IMR-90 (cell line): Measurements from ENCODE around the gene PCYT2. TPM values are rescaled to one million over a fixed set of nuclear protein-coding genes. Genes with fewer than 3 reads are reported as not detected.

Source experiments
- ATAC-seq: fragments of 200-7000 bp; cut with Tn5 transposase; 2 replicates; pipeline ENCODE4 v1.9.1; 2020; ENCODE audit warnings: low read depth, mild to moderate bottlenecking, moderate library complexity
- BruUV-seq: library from RNA; stranded (reverse); fragments of 400-500 nt; replicated peaks from 2 replicates; lab custom pipeline; 2021; lab: Mats Ljungman, UMichigan
- CTCF ChIA-PET: fragments of 300-600 bp; formaldehyde crosslinking; extraction: SDS; loops from one replicate; lab custom pipeline; 2021; ENCODE audit warnings: antibody characterized with exemption; lab: Yijun Ruan, JAX
- POLR2A ChIA-PET: fragments of 300-600 bp; sonication (Branson Sonifier 250); formaldehyde crosslinking; loops from one replicate; lab custom pipeline; 2022; ENCODE audit warnings: antibody characterized with exemption; ENCODE audit not compliant: unreplicated experiment; lab: Charles Lee
- DNase-seq: peaks from one replicate; pipeline ENCODE4 v3.0.0; 2013
- H2AFZ ChIP-seq: replicated peaks from 2 replicates; pipeline ENCODE3; 2013; ENCODE audit warnings: low read length, mild to moderate bottlenecking; ENCODE audit not compliant: poor library complexity
- H2AK5ac ChIP-seq: 2 replicates; pipeline ENCODE4 v1.6.1; 2013; ENCODE audit warnings: low read depth, low read length, inconsistent platforms
- H2AK9ac ChIP-seq: replicated peaks from 2 replicates; pipeline ENCODE3; 2013; ENCODE audit warnings: mild to moderate bottlenecking, low read depth, low read length, moderate library complexity; ENCODE audit not compliant: poor library complexity
- H2BK120ac ChIP-seq: 2 replicates; pipeline ENCODE4 v1.6.1; 2013; ENCODE audit warnings: low read depth, low read length, inconsistent platforms
- H2BK15ac ChIP-seq: 3 replicates; pipeline ENCODE4 v1.6.1; 2013; ENCODE audit warnings: low read depth, low read length, inconsistent platforms
- H2BK20ac ChIP-seq: 2 replicates; pipeline ENCODE4 v1.6.1; 2013; ENCODE audit warnings: low read depth, mild to moderate bottlenecking, inconsistent platforms, low read length, moderate library complexity
- H2BK5ac ChIP-seq: 2 replicates; pipeline ENCODE4 v1.6.1; 2013; ENCODE audit warnings: mild to moderate bottlenecking, low read depth, low read length, inconsistent platforms; ENCODE audit not compliant: poor library complexity, severe bottlenecking
- H3K14ac ChIP-seq: replicated peaks from 2 replicates; pipeline ENCODE4 v1.6.1; 2013; ENCODE audit warnings: low read depth, low read length, inconsistent platforms
- H3K18ac ChIP-seq: 2 replicates; pipeline ENCODE4 v1.6.1; 2013; ENCODE audit warnings: low read depth, low read length, control low read depth
- H3K23ac ChIP-seq: 2 replicates; pipeline ENCODE4 v1.6.1; 2013; ENCODE audit warnings: low read depth, low read length, inconsistent platforms
- H3K27ac ChIP-seq: 2 replicates; pipeline ENCODE4 v1.5.1; 2013; ENCODE audit warnings: mild to moderate bottlenecking, control low read depth, low read length; ENCODE audit not compliant: insufficient read depth
- H3K27me3 ChIP-seq: 2 replicates; pipeline ENCODE4 v1.6.1; 2013; ENCODE audit warnings: low read length; ENCODE audit not compliant: control insufficient read depth, insufficient read depth
- H3K36me3 ChIP-seq: 2 replicates; pipeline ENCODE4 v1.6.1; 2013; ENCODE audit warnings: low read length, mixed read lengths; ENCODE audit not compliant: control insufficient read depth, insufficient read depth
- H3K4ac ChIP-seq: 2 replicates; pipeline ENCODE4 v1.6.1; 2013; ENCODE audit warnings: low read depth, low read length, inconsistent platforms
- H3K4me1 ChIP-seq: 2 replicates; pipeline ENCODE4 v1.6.1; 2013; ENCODE audit warnings: low read length, mixed read lengths; ENCODE audit not compliant: control insufficient read depth, insufficient read depth
- H3K4me2 ChIP-seq: 2 replicates; pipeline ENCODE4 v1.6.1; 2013; ENCODE audit warnings: low read depth, mild to moderate bottlenecking, control low read depth, low read length, moderate library complexity
- H3K4me3 ChIP-seq: 2 replicates; pipeline ENCODE4 v1.5.1; 2013; ENCODE audit warnings: low read depth, mild to moderate bottlenecking, control low read depth, low read length, moderate library complexity; ENCODE audit not compliant: insufficient read depth
- H3K56ac ChIP-seq: 2 replicates; pipeline ENCODE4 v1.6.1; 2013; ENCODE audit warnings: low read length, inconsistent platforms; ENCODE audit not compliant: insufficient read depth; ENCODE audit errors: extremely low read depth
- H3K79me1 ChIP-seq, 2 experiments: 2 replicates each; pipeline ENCODE4 v1.6.1; 2013; ENCODE audit warnings: low read length in 2 of 2, inconsistent platforms in 1 of 2, low read depth in 1 of 2
- H3K9ac ChIP-seq: 2 replicates; pipeline ENCODE4 v1.6.1; 2013; ENCODE audit warnings: low read depth, low read length, control low read depth
- H3K9me1 ChIP-seq: 2 replicates; pipeline ENCODE4 v1.6.1; 2013; ENCODE audit warnings: low read length, inconsistent platforms; ENCODE audit not compliant: insufficient read depth
- H3K9me3 ChIP-seq: 2 replicates; pipeline ENCODE4 v1.6.1; 2013; ENCODE audit warnings: low read length; ENCODE audit not compliant: control insufficient read depth, insufficient read depth
- H4K20me1 ChIP-seq: 2 replicates; pipeline ENCODE4 v1.6.1; 2013; ENCODE audit warnings: low read length, inconsistent platforms; ENCODE audit not compliant: insufficient read depth
- H4K5ac ChIP-seq: 2 replicates; pipeline ENCODE4 v1.6.1; 2013; ENCODE audit warnings: mild to moderate bottlenecking, low read depth, low read length, control low read depth
- H4K8ac ChIP-seq, 2 experiments: 2 replicates each; pipeline ENCODE4 v1.6.1; 2013; ENCODE audit warnings: low read depth in 2 of 2, low read length in 2 of 2, control low read depth in 1 of 2, inconsistent platforms in 1 of 2
- H4K91ac ChIP-seq: 2 replicates; pipeline ENCODE4 v1.6.1; 2013; ENCODE audit warnings: low read depth, low read length, inconsistent platforms; ENCODE audit not compliant: insufficient read depth
- BHLHE40 ChIP-seq: fragments of 150-350 bp; IDR thresholded peaks from 2 replicates; pipeline ENCODE4 v1.6.1; 2016; ENCODE audit warnings: mild to moderate bottlenecking, low read depth, low read length
- CEBPB ChIP-seq: IDR thresholded peaks from 2 replicates; pipeline ENCODE4 v1.6.1; 2012; ENCODE audit warnings: low read depth, low read length, improper control_type of control experiment
- CHD1 ChIP-seq: IDR thresholded peaks from 2 replicates; pipeline ENCODE4 v1.6.1; 2012; ENCODE audit warnings: low read depth, low read length, improper control_type of control experiment
- MXI1 ChIP-seq: IDR thresholded peaks from 2 replicates; pipeline ENCODE4 v1.6.1; 2012; ENCODE audit warnings: low read depth, mild to moderate bottlenecking, low read length, moderate library complexity, borderline replicate concordance
- NFE2L2 ChIP-seq: fragments of 150-350 bp; IDR thresholded peaks from 2 replicates; pipeline ENCODE4 v1.6.1; 2016; ENCODE audit warnings: low read depth, mild to moderate bottlenecking, low read length
- WGBS, 2 experiments: methylation state at CpG; one replicate each; pipeline versions ENCODE4 v1.1.5 to v1.1.7; 2013; ENCODE audit warnings: missing lambda C conversion rate in 2 of 2; ENCODE audit not compliant: insufficient read length in 1 of 2; ENCODE audit errors: extremely low coverage in 2 of 2; 5-methylcytosine and 5-hydroxymethylcytosine counted together
- dilution Hi-C: fragments of 300-500 bp; cut with HindIII; formaldehyde crosslinking; loops from one replicate; pipeline ENCODE4 v1.14.3; 2018; ENCODE audit warnings: low sequenced_read_pairs; ENCODE audit not compliant: unreplicated experiment
- in situ Hi-C: fragments of 300-500 bp; cut with MboI; formaldehyde crosslinking; loops from 3 replicates; pipeline ENCODE4 v1.14.3; 2019; ENCODE audit warnings: low sequenced_read_pairs, inconsistent platforms, mixed read lengths
- intact Hi-C: fragments of 100-400 bp; cut with micrococcal nuclease; formaldehyde crosslinking; loops from 2 replicates; pipeline ENCODE4 v1.10.0; 2022
- polyA plus RNA-seq, 3 experiments: library from polyadenylated mRNA; depleted of rRNA; stranded (reverse); fragments of >200 nt; gene quantifications; 2 replicates each; pipeline ENCODE4 v1.2.3, GENCODE V29; 2012; ENCODE audit warnings: low replicate concordance in 1 of 3
- total RNA-seq: library from RNA; depleted of rRNA; stranded (reverse); fragments of >200 nt; gene quantifications from 2 replicates; pipeline ENCODE4 v1.2.3, GENCODE V29; 2012
- TF ChIP-seq, protein P1 (sequence below): conservative IDR thresholded peaks from 2 replicates; pipeline ENCODE4 v1.5.1; 2012; ENCODE audit warnings: mild to moderate bottlenecking, low read depth, low read length, improper control_type of control experiment

PCYT2 gene
- total and polyA plus RNA-seq, 2 of the 4 experiments (the other 2 are of a cell fraction): 37.3 to 38.5 TPM

DNA sequence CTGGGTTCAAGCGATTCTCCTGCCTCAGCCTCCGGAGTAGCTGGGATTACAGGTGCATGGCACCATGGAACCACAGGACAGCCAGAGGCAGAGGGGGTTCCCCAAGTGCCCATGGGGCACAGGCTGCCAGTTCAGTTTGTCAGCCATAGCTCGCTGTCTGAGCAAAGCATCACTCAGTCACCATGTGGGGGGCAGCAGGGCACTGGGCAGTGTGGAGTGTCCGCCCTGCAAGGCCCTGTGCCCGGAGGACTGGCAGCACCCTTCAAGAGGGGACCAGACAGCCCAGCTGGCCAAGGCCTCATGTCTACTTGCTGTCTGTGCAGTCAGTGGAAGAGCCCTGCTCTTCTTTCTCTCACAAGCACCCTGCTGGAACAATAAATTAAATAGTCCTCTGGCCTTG, 26.2 kb downstream of the PCYT2 start:
- TF ChIP-seq, protein P1, sequence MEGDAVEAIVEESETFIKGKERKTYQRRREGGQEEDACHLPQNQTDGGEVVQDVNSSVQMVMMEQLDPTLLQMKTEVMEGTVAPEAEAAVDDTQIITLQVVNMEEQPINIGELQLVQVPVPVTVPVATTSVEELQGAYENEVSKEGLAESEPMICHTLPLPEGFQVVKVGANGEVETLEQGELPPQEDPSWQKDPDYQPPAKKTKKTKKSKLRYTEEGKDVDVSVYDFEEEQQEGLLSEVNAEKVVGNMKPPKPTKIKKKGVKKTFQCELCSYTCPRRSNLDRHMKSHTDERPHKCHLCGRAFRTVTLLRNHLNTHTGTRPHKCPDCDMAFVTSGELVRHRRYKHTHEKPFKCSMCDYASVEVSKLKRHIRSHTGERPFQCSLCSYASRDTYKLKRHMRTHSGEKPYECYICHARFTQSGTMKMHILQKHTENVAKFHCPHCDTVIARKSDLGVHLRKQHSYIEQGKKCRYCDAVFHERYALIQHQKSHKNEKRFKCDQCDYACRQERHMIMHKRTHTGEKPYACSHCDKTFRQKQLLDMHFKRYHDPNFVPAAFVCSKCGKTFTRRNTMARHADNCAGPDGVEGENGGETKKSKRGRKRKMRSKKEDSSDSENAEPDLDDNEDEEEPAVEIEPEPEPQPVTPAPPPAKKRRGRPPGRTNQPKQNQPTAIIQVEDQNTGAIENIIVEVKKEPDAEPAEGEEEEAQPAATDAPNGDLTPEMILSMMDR: no peak
- TF ChIP-seq MXI1: no peak
- TF ChIP-seq CEBPB: no peak
- no peak for TF ChIP-seq CHD1
- no peak for TF ChIP-seq NFE2L2
- TF ChIP-seq BHLHE40: no peak
- Histone ChIP-seq H3K27ac (no peak overlapping the region), H3K18ac (no peak overlapping the region), H2AFZ (no peak overlapping the region), H3K9me3 (no peaks in the 10 kb centered on the region), H3K4me1 (no peaks in the 10 kb centered on the region), H3K56ac (no peak overlapping the region), H3K36me3 (peaks cover 58% of the 10 kb centered on the region), H2AK9ac (no peak overlapping the region), H2BK5ac (no peak overlapping the region), H3K4me2 (no peak overlapping the region), H4K20me1 (peaks cover 20% of the 10 kb centered on the region), H3K79me1 (peaks cover 49 to 68% of the 10 kb centered on the region in 2 experiments), H3K9me1 (no peaks in the 10 kb centered on the region), H2BK15ac (no peak overlapping the region), H4K91ac (no peak overlapping the region), H2AK5ac (no peak overlapping the region), H4K5ac (no peak overlapping the region), H2BK20ac (no peak overlapping the region), H3K14ac (no peak overlapping the region), H3K23ac (no peak overlapping the region), H4K8ac (no peak overlapping the region), H3K4ac (no peak overlapping the region), H3K9ac (no peak overlapping the region), H2BK120ac (no peak overlapping the region), H3K27me3 (no peaks in the 10 kb centered on the region), H3K4me3 (no peak overlapping the region)
- in situ Hi-C loops: no loop called here
- dilution Hi-C loops: no loop called here
- ATAC-seq: no peak
- no TSS peak for BruUV-seq
- POLR2A ChIA-PET: no interaction called here
- WGBS, 2 experiments: 100% methylated on average over 2 of the region's 5 CpGs; no CpG with 5 or more reads in 1 of the 2 experiments
- intact Hi-C loops: no loop called here
- DNase-seq: no peak
- CTCF ChIA-PET: no interaction called here
